HG02884 (cell line): ENCODE results near the gene PLXNA3.
"Not testable (repeated sequence)": the region's sequence is repeated elsewhere in the genome, so short reads cannot be mapped to it uniquely, and the experiment has no call there.

Experiments used
- ATAC-seq: cut with Tn5 transposase; IDR thresholded peaks from one replicate; pipeline ENCODE4 v1.9.1; 2021; ENCODE audit warnings: mild to moderate bottlenecking, moderate library complexity; ENCODE audit not compliant: unreplicated experiment

The PLXNA3 gene

DNA sequence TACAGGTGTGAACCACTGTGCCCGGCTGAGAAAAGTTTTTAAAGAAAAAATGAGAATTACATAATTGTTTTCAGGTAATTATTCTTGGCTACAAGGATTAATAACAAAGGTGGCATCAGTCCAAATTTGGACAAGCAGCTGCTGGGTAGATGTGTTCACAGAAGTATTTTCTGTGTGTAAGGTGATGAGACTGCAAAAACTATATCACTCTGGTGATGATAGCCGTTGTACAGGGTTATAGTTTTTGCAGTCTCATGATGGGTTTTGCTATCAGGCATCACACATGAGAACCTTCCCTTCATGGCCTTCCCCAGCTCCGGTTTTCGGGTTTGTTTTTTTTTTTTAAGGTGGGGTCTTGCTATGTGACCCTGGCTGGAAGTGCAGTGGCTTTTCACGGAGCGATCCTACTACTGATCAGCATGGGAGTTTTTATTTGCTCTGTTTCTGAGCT is 37.4 kb downstream of the PLXNA3 start:
- ATAC-seq, result no peak

DNA sequence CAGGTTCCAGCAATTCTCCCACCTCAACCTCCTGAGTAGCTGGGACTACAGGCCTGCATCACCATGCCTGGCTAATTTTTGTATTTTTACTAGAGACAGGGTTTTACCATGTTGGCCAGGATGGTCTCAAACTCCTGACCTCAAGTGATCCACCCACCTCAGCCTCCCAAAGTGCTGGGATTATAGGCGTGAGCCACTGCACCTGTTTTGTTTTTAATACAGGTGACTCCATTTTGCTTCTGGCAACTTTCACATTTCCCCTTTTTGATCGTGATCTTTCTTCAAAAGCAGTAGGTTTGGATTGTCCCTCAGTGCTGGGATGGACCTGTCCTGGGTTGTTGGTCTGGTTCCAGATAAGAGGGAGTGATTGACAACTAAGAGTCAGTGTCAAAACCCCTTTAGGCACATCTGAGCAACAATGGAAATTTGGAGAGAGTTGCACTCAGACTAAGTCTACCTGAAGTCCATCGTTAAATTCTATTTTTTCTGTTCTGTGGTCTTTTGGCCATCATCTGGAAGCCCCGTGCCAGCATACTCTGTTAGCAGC is 38.6 kb downstream of the PLXNA3 start:
- ATAC-seq, result not testable (repeated sequence)

DNA sequence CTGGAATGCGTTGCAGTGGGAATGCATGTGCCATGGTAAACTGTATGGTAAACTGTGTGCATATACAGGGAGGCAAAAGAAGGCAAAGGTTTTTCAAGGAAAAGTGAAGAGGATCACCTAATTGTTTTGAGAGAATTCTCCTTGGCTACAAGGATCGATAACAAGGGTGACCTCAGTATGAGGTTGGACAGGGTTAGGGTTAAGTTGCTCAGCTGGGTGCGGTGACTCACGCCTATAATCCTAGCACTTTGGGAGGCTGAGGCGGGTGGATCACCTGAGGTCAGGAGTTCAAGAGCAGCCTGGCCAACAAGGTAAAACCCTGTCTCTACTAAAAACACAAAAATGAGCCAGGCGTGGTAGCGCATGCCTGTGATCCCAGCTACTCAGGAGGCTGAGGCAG is 43.3 kb downstream of the PLXNA3 start:
- not testable (repeated sequence) for ATAC-seq

DNA sequence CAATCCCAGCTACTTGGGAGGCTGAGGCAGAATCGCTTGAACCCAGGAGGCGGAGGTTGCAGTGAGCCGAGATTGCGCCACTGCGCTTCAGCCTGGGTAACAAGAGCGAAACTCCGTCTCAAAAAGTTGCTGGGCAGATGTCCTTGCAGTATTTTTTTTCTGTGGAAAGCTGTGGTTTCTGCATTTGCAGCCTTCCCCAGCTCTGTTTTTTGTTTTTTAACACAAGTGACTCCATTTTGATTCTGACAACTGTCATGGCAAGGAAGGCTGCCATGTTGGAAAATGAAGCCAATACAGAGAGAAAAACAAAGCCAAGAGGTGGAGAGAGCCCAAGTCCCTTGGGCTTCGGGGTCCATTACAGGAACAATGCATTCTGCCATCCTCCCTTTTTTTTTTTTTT is 44.0 kb downstream of the PLXNA3 start:
- ATAC-seq, result no peak

DNA sequence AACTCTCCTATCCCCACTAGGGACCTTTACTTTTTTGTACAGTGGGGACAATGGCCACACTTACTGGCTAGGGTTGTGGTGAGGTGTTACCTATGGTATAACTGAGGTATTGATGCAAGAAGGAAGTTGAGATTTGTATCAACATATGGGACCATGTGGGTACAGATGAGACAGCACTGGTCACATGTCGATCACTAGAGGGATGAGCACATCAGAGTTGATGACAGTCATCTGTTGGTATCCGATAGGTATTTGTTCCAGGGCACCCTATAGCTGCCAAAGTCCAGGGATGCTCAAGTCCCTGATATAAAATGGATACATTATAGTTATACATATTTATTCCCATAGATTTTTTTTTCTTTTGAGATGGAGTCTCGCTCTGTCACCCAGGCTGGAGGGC is 44.9 kb downstream of the PLXNA3 start:
- ATAC-seq, result no peak

DNA sequence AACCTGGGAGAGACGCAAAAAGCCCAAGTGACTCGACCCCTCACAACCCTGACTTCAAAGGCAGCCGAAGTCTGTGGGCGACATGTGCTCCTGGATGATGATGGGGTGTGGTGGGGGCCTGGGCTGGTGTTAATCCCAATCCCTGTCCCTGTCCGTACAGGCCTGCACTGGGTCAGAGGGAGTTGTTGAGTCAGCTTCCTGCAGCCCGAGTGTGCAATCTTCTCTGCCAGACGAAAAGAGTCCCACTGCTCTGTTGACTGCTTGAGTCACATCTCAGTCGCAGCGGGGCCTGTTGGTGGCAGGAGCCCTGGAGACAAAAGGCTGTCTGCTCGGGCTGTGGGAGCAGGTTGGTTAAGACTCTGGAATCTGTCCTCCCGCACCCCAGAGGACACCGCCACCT is 47.7 kb downstream of the PLXNA3 start:
- no peak for ATAC-seq

DNA sequence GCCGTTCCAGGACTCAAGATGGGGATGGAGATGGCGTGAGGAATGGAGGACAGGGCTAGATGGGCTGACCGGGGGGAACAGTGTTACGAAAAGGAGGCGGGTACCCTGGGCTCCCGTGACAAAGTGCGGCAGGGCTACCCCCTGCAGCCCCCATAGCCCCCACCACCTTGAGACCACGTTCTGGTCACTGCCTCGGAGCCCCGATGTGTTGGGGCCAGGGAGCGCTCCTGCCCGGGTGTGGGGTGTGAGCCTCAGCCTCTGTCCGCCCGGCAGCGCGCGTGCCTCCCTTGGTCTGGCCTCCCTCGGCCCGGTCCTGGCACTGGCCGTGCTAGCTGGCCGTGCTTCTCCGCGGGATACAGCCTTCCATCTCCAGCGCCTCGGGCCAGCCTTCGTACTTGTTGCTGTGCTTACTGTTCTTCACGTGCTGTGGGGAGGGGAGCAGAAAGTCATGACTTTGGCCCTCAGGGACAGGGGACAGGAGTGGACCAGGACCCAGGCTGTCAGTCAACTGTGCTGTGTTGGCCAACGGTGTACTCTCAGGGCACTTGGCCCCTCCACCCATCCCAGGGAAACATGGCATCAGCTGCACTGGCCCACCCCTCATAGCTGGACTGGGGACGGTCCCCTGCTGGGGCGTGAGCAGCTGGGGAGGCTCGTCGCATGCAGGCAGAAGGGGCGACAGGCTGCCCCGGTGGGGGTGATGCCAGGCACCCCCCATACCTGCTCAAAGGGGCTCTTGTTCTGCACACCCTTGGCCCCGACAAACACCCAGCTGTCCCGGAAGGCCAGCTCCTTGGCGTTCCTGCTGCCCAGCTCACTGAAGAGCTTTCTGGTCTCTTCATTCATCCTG is 48.6 kb downstream of the PLXNA3 start:
- no peak for ATAC-seq

DNA sequence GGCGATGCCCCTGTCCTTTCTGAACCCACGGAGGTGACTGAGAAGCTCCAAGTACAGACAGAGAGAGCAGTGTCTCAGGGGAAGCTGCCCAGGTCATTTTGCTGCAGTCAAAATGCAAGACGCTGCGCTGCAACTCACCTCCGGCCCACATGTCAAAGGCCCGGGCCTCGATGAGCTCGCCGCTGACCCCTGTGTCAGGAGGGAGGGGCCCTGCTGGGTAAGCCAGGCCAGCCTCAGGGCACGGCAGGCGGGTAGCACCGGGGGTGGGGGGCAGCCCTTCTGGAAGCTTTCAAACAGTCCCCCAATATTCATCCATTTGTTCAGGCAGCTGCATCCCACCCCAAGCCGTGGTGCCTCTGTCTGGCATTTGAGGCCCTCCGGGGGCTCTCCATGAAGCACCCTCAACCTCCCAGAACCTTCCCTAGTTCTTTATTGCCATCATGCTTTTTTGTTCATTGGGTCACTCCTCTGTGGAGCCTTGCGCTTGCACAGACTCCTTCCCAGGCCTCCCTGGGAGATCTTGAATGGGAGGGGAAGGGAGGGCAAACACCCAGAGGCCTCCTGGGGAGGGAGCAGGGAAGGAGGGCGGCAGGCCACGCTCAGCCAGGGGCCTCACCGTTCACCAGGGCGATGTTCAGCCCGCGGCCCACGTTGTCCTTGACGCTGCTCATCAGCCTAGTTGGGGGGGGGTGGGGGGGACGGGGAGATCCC is 49.7 kb downstream of the PLXNA3 start:
- ATAC-seq, result no peak

DNA sequence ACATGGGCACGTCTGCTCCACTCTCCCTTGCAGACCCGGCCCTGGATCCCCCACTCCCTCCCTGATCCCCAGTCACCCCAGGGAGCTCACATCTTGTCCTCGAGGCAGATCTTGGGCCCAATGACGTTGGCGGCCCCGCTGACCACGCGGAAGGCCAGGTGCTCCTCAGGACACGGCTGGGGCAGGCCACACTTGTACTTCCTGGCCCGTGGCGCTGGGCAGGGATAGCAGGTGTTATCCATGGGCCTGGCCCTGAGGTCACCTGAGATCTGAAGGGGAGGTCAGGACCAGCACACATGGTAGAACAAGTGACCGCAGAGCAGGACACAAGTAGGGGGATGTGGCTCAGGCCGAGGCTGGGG is 50.3 kb downstream of the PLXNA3 start:
- no peak for ATAC-seq

DNA sequence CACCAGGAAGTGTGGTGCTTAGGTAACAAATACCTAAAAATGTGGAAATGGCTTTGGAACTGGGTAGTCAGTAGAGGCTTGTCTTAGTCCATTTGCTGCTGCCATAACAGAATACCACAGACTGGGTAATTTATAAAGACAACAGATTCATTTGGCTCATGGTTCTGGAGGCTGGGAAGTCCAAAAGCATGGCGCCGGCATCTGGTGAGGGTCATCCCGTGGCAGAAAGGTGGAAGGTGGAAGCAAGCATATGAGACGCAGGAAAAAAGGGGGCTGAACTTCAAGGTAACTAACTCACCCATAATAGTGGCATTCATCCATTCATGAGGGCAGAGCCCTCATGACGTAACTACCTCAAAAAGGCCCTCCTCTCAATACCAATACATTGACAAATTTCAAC is 51.4 kb downstream of the PLXNA3 start:
- ATAC-seq, result no peak

DNA sequence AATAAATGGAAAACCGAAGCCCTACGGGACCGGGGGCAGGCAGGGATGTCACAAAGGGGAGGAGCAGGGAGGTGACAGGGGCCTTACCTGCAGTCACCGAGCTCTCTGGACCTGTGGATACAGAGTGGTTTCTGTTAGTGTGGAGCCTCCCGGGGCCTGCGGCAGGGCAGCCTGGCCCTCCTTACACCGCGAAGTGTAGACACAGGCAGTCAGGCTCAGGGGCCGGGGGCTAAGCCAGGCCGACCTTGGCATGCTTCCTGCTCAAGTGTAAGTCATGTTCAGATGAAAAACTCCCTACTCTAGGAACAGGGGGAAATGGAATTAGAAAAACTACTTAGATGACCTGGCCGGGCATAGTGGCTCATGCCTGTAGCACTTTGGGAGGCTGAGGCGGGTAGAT is 53.7 kb downstream of the PLXNA3 start:
- ATAC-seq, result no peak

DNA sequence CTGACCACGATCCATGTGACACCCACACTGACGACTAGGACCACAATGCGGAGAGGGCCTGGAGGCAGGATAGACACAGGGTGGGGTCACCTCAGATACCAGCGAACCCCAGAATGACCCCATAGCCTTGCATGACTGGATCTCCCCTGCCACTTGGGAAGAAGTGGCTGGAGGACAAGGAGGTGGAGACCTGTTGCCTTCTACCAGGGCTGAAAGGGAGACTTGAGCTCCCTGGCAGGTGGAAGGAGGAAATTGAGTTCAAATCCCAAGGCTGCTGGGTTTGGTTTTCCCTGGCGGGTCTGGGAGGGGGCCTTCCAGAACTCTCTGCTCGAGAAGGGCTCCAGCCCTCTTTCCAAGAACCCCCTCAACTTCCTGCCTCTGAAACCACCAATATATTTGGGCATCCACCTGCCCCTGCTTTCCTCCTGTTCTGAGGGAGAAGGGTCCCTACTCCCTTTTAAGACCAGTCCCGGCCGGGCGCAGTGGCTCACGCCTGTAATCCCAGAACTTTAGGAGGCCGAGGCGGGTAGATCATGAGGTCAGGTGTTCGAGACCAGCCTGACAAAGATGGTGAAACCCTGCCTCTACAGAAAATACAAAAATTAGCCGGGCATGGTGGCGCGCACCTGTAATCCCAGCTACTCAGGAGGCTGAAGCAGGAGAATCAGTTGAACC is 54.9 kb downstream of the PLXNA3 start:
- no peak for ATAC-seq

DNA sequence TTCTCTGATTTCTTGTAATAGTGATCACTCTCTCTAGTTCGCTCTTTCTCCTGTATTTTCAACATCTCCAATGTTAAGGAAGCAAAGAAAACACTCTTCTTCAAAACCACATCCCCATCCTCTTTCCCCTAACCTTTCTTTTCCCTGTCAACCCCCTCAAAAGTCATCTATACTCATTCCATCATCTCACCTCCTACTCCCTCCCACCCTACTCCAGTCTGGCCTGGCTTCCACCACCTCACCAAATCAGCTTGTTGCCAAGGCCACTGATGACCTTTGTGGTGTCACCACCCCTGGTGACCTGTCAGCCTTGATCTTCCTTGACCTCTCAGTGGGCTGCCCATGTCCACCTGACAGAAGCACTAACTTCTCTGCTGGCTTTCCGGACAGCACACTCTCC is 55.6 kb downstream of the PLXNA3 start:
- no peak for ATAC-seq

DNA sequence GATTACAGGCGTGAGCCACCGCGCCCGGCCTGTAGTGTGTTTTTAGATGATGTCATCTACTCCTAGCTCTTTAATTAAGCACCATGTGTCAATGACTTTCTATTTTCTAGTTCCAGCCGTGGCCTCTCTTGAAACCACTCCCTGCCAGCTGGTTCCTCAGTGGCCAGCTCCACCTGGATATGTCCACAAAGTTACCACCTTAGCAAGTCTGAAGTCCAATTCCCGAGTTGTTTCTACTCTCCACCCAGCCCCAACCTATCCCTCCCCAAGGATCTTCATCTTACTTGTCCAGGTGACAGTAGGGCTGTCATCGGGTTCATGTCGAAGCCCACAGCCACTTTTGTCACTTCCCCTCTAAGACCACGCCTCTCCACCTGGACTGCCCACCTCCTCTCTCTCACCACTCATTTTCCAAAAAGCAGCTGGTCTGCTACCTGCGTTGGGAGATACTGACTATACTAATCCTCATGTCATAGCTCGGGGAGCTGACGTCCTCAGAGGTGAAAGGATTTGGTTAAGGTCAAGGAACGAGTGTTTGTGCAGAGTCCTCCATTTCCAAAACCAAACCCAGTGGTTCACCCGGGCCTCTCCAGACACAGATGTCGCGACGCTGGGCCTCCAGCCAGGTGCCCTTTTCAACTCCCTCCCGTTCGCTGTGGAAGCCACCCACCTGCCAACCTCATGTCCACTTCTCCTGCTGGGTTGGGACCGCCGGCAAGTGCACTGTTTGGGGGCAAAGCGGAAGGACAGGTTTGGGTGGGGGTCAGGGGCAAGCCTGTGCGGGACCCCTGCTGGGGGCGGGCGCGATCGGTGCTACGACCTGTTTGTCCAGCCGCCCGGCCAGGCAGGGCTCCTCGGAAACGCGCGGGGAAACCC is 57.2 kb downstream of the PLXNA3 start:
- ATAC-seq, result no peak

DNA sequence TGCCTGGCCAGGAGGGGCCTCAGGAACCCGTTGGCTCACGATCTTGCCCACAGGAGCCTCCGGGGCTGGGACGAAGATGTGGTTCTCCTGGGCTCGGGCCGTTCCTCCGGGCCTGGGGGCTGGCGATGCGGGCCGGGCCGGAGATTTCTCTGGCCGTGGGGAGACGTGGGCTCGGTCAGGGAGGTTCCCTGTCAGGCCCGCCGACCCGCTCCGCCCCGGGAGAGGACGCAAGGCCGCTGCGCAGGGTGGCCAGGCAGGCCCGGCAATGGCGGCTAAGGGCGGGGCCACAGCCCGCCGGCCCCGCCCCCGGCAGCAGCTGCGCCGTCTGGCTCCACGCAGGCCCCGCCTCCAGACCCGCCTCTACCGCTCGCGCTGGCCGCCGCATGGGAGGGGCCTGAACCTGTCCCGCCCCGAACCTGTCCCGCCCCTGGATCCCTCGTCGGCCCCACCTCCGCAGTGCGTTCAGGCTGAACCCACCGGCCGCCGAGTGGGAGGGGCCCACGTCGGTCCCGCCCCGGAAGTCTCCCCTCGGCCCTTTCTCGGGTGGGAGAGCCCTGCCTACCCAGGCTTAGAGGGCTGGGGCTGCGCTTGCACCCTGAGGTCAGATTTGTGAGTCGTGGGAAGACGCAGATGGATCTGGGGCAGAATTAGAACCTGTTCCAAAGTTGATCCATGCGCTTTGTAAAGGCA is 58.0 kb downstream of the PLXNA3 start, which contains the start of gene FAM3A:
FAM3A (minus strand) TSS at position 267 of the 690 bp plus-strand sequence. CDS start 460 bp downstream, outside the sequence.
- peak; percentile 80 for ATAC-seq

DNA sequence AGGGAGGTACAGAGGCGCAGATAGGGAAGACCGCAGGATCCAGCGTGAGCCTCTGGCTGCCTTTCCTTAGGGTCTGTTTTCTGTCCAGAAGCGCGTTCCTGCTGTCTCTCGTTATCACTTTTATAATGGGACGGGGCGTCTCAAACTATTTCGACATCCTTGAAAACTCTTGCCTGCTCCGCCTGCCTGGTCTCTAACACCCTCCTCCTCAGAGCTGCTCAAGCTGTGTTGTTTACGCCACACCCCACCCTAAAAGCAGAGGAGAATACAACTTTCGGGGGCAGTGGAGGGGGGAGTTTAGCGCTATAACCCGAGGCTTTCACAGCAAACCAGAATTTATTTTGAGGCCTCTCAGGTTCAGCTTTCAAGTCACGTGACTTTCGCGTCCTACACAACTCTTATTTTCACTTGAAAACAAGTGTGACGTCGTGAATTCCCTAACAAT is 58.6 kb downstream of the PLXNA3 start:
- ATAC-seq, result peak; percentile 3

DNA sequence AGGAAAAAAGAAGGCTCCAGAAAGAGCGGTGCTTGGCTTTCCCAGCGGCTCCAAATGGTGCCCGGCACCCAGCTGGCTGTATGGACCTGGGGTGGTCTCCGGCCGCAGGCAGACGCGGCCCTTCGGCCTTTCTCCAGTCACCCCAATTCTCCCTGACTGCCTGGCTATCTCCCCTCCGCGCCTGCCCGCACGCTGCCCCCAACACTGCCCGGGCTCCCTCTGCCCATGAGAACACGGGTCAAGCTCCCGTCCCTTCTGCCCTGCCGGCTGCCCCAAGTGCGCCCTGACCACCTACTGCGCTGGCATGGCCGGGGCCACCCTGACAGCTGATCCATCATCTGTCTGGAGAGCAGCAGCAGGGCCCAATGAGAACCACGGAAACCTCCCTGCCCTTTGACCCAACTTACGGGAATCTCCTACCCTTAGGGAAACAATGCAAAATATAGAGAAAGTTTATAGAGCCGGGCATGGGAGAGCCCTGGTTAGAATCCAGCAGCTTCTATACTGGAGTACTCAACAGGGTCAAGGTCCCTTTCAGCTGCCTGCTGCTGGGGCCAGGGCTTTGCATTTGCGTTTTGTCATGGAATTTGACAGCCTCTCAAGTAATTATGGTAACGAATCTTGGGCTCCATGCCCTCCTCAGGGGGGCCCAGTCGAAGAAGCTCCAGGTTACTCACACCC is 59.2 kb downstream of the PLXNA3 start:
- ATAC-seq, result no peak

DNA sequence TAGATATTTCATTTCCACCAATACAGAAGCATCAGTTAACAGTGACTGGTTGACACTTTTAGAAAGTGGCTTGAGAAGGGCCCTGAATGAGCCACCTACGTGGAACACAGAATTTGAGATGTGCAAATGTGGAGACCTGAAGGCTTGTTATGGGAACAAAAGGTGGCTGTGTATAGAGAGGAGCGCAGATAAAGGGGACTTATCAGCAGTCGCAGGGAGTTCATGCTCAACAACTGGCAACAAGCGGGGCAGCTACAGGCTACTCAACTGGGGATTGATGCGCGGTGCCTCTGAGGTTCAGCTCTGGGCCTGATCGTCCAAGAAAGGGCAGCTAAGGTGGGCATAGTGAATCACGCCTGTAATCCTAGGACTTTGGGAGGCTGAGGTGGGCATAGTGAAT is 61.3 kb downstream of the PLXNA3 start:
- ATAC-seq, result no peak
